Stimulated activated CD4-positive, alpha-beta T cell treated with anti-CD3 and anti-CD28 coated beads, Interleukin-2, amount 100 ng/mL, for 48 hours (primary cell): Measurements from ENCODE around the gene SLC44A2.
"Not testable (repeated sequence)": the region's sequence is repeated elsewhere in the genome, so short reads cannot be mapped to it uniquely, and the experiment has no call there.

Experiments used
- DNase-seq, 2 donors: peaks; one replicate each; pipeline ENCODE4 v3.0.0-alpha.2; 2020

The SLC44A2 gene

GRCh38 chr19:10653732-10654609 lies 28.6 kb downstream of the SLC44A2 start, which contains the start of gene ILF3:
TSS of gene ILF3 (plus strand) at chr19:10654346. CDS start at chr19:10670606, 16,260 bp downstream.
- peak; percentile 99 for DNase-seq

- peak; percentile 45 to 63 for DNase-seq
These were observed 29.5 kb downstream of the SLC44A2 start for GRCh38 chr19:10654610-10655456.

DNA sequence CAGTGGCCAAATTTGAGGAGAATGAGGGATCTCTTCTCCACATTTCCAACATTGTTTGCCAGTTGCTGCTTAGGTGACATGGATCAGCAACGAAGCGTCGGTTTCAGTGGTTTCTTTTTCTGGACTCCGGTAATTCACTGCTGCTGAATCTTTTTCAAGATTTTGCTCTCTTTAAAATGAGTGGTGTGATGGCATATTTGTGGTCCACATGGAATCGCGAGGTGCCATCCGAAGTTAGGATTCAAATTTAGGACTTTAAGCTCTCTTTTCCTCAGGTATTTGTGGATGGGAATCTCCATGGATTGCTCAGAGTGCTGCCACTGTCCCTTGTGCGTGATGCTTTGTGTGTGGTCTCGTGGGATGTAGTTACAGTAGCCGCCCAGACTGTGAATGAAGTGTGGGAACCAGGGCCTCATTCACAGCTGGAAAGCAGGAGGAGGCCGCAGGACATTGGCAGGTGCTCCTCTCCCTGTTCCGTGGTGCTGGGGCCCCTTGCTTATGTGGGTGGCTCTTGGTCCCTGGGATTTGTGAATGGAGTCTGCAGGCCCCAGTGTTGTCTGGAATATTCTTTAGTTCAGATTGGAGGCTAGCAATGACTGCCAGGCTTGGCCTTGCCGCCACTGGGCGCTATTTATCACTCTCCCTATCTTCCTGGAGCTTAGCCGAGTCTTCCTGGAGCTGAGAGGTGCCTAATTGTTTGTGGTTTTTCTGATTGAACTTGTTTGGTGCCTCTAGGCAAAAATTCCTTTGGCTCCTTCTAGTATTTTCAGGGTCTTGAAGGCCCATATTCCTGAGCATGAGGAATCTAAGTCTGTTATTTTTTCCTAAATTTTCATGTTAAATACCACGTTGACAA lies 30.3 kb downstream of the SLC44A2 start:
- no peak for DNase-seq

- DNase-seq = no peak
These were observed 35.0 kb downstream of the SLC44A2 start for GRCh38 chr19:10660346-10660745.

DNA sequence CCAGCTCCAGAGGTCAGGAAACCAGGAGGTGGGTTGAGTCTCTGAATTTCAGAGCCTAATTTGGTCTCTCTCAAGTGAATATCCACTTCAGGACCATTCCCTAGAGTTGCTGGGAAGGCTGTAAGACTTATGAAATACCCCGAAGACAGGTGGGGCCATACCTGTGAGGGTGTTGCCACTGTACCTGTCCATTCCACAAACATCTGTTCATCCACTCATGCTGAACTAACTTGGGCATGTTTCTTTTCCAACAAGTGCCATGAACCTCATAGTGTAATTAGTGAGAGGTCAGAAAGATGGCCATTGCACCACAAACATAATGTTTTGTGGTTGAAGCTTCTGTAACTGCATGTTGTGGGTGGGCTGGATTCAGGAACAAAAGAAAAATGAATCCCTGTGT lies 36.6 kb downstream of the SLC44A2 start:
- no peak for DNase-seq

- DNase-seq = no peak
These were observed 37.3 kb downstream of the SLC44A2 start for GRCh38 chr19:10662384-10663251.

- not testable (repeated sequence) for DNase-seq
These were observed 37.9 kb downstream of the SLC44A2 start for GRCh38 chr19:10663252-10663563.

- no peak for DNase-seq
These were observed 42.5 kb downstream of the SLC44A2 start for GRCh38 chr19:10667867-10668266.

GRCh38 chr19:10669246-10669645 lies 43.9 kb downstream of the SLC44A2 start:
- no peak for DNase-seq

DNA sequence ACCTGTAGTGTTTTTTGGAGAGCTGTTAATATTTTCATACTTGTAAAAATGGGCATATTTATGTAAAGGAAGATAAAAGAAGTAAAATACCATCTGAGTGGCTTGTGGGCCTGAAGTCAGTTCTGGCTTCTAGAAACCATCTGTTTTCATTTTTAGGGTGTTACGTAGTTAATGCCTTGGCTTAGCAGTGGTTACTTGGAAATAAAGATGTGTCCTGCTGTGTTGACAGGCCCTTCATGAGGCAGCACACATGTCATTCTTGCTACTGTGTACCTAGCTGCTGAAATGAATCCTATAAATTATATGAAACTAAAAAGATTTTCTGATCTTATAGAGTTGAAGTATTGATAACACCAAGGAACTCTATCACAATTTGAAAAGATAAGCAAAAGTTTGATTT lies 44.8 kb downstream of the SLC44A2 start:
- DNase-seq = no peak

DNA sequence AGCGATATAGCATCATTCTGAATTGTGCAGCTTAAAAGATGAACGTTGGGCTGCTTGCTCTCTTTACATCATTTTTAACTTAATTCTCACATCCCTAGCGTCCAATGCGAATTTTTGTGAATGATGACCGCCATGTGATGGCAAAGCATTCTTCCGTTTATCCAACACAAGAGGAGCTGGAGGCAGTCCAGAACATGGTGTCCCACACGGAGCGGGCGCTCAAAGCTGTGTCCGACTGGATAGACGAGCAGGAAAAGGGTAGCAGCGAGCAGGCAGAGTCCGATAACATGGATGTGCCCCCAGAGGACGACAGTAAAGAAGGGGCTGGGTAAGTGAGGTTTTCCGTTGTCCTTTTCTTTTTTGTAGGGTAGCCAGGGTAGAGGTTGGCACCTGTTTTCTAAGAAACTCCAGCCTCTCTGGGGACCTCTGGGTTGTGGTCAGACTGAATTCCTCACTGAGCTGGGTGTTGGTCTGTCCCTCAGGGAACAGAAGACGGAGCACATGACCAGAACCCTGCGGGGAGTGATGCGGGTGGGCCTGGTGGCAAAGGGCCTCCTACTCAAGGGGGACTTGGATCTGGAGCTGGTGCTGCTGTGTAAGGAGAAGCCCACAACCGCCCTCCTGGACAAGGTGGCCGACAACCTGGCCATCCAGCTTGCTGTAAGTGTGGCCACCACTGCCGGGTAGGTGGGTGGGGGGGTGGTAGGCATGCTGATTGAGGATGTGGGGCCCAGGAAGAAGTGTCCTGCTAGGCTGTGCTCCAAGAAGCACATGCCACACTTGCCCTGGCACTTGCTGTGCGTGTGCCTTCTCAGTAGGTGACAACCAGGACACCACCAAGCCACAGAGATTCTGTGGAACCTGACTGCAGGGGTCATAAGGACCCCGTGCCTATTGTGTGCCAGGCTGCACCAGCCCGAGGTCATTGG lies 45.8 kb downstream of the SLC44A2 start:
- no peak for DNase-seq

DNA sequence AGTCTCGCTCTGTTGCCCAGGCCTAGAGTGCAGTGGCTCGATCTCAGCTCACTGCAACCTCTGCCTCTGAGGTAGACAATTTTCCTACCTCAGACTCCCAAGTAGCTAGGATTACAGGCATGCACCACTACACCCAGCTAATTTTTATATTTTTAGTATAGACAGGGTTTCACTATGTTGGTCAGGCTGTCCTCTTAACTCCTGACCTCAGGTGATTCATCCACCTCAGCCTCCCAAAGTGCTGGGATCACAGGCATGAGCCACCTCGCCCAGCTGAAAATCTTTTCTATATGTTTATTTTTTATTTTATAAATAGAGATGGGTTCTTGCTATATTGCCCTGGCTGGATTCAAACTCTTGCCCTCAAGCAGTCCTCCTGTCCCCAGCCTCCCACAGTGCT lies 46.6 kb downstream of the SLC44A2 start:
- not testable (repeated sequence) for DNase-seq

- DNase-seq = not testable (repeated sequence)
These were observed 49.9 kb downstream of the SLC44A2 start for GRCh38 chr19:10675214-10675613.

DNA sequence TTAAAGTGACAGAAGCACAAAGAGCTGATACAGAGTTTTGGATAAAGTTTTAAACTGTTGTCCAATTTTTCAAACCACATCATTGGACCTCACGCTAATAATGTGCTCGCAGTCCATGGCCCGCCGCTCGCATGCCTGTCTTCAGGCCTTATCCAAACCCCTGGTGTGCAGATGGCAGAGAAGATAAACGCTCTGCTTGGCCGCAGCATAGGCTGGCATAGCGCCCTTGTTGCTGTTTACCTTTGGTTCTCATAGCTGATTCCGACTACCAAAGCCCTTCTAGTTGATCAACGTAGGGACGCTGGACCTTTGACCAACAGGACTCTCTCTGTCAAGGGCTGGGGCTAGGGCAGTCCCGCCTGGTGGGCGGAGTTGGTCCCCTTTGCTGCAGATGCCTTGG lies 52.4 kb downstream of the SLC44A2 start:
- DNase-seq = no peak

- no peak for DNase-seq
These were observed 53.5 kb downstream of the SLC44A2 start for GRCh38 chr19:10678813-10679212.

- DNase-seq = no peak
These were observed 54.4 kb downstream of the SLC44A2 start for GRCh38 chr19:10679743-10680142.

- DNase-seq = no peak
These were observed 55.3 kb downstream of the SLC44A2 start for GRCh38 chr19:10680545-10681135.

DNA sequence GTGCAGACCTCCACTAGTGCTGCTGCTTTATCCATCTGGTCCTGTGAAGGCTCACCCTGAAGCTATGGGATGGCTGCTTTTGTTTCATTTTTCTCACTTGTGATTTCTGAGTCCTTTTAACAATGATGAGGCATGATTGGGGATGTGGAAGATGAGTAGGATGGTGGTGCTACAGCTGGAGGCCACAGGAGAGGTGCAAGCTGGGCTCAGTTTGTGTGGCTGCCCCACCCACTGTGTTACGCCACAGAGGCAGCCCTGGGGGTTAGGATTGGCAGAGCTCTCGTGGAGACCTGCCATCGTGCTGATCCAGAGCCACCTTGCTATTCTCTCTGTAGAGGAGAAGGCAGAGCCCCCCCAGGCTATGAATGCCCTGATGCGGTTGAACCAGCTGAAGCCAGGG lies 56.3 kb downstream of the SLC44A2 start:
- DNase-seq = no peak

- no peak for DNase-seq
These were observed 57.2 kb downstream of the SLC44A2 start for GRCh38 chr19:10682397-10683063.

- DNase-seq = no peak
These were observed 57.7 kb downstream of the SLC44A2 start for GRCh38 chr19:10683064-10683426.
